Left forelimb (tissue), 1 donor: Measurements from ENCODE around the gene NRSN1.
"Not testable (repeated sequence)": the region's sequence is repeated elsewhere in the genome, so short reads cannot be mapped to it uniquely, and the experiment has no call there.

Experiments
- DNase-seq: peaks from one replicate; pipeline ENCODE4 v3.0.0-alpha.2; 2018; ENCODE audit warnings: low spot score

Gene NRSN1

DNA sequence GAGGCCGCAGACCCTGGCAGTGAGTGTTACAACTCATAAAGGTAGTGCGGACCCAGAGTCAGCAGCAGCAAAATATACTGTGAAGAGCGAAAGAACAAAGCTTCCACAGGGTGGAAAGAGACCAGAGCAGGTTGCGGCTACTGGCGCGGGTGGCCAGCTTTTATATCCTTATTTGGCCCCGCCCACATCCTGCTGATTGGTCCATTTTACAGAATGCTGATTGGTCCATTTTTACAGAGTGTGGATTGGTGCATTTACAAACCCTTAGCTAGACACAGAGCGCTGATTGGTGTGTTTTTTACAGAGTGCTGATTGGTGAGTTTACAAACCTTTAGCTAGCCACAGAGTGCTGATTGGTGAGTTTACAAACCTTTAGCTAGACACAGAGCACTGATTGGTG, 16.7 kb downstream of the NRSN1 start:
- not testable (repeated sequence) for DNase-seq

GRCh38 chr6:24145690-24146131, 19.7 kb downstream of the NRSN1 start:
- no peak for DNase-seq

- no peak for DNase-seq
Observed at GRCh38 chr6:24146871-24147270, 20.9 kb downstream of the NRSN1 start.

- no peak for DNase-seq
Observed at GRCh38 chr6:24147511-24148153, 21.6 kb downstream of the NRSN1 start.

- DNase-seq: no peak
Observed at GRCh38 chr6:24148154-24148570, 22.1 kb downstream of the NRSN1 start.

DNA sequence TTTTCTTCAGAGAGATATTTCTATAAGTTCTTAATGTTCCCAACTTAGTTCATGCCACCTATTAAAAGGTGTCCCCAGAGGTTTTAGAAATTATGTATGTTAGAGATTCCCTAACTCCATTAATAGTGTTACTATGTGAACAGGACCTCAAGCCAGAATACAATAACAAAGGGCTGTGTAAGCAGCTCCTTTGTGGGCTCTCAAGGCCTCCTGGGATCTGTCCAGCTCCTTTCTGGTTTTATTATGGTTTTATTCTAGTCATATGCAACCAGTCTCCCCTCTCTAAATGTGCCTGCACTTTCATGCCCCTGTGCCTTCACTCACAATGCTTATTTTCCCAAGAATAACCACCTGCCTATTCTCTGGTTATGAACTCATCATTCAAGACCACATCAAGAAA, 22.7 kb downstream of the NRSN1 start:
- no peak for DNase-seq

GRCh38 chr6:24149296-24149695, 23.3 kb downstream of the NRSN1 start:
- no peak for DNase-seq

DNA sequence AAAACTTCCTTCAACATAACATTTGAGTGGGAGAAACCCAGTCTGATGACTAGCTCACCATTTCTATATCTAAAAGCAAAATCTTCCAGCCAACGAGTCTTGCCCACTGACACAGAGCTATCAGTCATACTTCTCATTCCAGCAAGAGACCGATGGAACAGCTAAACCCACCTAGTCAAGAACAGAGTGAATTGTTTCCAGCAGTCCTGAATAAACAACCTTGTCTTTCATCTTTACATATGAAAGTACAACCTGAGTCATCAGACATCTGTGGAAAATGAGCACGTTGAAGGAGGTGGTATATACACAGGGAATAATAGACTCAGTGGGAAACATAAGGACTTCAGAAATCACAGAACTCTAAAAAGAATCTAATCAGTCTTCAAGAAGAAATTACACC, 23.8 kb downstream of the NRSN1 start:
- no peak for DNase-seq

DNA sequence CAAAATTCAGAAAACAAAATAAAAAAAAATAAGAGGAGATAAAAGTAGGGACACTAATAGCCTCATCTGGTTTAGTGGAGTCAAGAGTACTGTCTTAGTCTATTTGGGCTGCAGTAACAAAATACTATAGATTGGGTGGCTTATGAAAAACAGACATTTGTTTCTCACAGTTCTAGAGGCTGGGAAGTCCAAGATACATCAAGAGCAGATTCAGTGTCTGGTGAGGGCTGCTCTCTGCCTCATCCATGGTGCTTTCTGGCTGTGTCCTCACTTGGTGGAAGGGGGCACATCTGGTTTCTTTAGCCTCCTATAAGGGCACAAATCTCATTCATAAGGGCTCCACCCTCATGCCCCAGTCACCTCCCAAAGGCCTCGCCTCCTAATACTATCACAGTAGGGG, 26.0 kb downstream of the NRSN1 start:
- DNase-seq: no peak

DNA sequence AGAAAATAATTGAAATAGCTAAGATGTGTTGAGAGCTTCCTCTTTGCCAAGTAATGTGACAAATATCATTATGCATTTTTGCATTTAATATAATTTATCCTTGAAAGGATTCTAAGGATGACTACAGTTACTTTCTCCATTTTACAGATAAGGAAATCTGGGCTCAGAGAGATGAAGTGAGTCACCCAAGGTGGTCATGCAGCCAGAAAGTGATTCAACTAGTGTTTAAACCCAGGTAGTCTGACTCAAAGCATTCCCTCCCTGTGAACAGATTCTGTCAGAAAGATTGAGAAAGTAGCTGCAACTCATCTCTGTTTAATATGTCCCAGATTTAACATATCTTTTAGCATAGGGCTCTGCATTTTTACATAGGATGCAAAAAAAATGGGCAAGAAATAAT, 28.1 kb downstream of the NRSN1 start:
- DNase-seq: no peak

GRCh38 chr6:24157886-24158285, 31.9 kb downstream of the NRSN1 start:
- DNase-seq: no peak

GRCh38 chr6:24183584-24183983, 57.6 kb downstream of the NRSN1 start:
- DNase-seq: no peak

DNA sequence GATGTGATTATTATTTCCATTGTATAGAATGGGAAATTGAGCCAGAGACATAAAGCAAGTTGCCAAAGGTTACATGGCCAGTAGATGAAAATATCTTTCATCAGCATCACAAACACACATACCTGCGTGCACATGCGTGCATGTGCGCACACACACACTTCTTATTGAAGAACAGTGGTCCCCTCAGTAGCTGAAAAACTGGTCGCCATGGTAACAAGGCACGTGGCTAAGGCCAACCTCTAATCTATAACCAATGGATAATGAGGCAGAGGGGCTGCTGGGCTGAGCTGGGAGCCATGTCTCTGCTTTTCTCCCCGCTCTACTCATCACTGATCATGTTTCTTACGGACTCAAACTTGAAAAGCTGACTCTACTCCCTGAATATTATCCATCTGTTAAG, 60.3 kb downstream of the NRSN1 start:
- no peak for DNase-seq

DNA sequence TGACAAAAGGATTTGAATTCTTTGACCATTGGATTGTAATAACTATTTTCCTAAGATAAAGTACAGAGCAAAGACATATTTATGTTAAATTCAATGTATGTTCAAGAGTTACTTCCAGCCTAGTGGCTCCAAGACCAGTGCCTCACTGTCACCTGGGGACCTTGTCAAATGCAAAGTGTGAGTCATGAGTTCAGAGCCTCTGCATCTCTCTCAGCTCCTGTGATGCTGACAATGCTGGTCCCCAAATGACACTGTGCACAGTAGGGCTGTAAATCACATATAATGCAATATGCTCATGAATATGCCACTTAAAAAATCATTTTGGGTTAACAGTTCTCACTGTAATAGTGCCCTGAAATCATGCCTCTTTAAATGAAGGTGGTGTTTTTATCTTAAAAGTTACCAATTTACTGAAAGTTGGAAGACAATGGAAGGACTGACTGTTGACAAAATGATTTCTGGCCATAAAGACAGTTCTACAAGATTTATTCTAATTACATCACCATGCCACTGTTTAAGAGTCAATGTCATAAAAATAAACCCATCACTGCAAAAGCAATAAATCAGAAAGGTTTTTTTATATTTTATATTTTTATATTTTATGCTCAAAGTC, 62.1 kb downstream of the NRSN1 start:
- DNase-seq: no peak

DNA sequence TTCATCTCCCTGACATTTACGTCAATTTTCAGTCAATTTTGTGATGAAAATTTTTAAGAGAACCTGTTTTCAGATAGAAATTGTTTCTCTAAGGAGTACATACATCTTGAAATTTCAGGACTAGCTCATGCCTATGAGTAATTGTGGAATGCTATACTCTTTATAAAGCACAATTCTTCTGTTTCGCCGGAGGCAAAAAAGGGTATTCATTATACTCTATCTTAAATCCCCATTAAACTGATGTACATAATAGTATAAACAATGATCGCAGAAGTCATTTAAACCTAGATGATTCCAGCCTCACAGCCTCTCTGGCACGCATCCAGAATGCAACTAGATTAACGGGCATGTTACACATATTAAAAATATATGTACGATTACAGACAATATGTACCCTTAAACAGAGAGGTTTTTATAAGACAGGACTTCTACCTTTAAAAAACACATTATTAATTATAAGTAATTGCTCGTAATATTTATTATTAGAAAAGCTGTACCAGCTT, 62.6 kb downstream of the NRSN1 start:
- DNase-seq: no peak

DNA sequence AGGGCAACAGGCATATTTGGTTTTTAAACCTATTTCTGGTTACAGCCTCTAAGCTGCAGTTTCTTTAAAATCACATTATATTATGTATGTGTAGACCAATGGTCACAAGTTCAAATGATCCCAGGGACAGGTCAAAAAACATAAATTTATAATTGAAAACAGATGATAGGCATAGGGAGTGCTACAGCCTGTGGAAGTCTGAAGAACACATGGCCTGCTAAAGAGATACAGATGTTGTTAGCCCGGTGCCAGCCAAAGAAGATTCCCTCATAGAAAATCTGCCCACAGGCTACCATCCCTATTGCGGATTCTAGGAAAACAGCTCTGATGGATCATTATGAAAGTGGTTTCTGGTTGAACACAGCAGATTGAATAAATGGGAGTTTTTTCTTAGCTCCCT, 65.3 kb downstream of the NRSN1 start:
- no peak for DNase-seq

DNA sequence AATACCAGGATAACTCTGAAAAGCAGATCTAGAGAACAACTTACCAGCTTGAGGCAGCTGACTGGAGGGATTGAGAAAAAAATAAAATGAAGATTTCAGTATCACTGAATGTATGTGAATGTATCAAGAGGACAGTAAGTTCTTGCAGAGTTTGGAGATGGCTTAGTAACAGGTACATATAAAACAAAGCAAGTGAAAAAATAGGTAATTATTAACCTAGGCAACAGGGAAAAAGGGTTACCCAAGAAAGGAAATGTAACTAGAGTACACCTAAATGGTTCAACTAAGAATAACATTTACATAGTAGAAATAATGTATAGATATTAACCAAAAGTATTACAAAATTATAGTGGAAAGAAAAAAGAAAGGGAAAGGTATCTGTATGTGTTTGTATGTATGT, 67.3 kb downstream of the NRSN1 start:
- DNase-seq: no peak

DNA sequence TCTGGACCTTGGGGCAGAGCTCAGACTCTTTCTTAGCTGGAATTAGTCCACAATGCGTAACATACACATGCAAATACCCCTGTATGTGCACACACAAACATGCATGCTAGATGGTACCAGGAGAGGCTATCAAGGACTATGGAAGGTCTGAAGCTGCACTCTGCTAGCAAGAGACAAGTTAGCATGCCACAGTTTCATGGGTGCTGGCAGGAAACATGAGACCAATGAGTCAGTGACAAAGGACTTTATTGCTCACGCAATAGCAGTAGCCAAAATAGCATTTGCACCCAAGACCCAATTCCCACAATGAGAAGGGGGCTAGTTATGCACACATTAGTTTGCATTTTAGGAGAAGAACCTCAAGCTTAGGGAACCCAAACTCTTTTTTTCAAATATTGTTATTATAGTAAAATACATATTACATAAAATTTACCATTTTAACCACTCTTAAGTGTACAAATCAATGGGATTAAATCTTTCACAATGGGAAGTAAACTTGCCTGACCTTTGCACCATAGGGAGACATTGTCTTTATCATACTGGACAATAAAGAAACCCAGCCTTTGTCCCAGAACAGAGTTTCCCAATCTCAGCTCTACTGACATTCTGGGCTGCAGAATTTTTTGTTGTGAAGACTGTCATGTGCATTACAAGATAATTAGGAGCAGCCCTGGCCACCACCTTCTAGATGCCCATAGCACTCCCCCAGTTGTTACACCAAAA, 69.1 kb downstream of the NRSN1 start:
- DNase-seq: no peak

DNA sequence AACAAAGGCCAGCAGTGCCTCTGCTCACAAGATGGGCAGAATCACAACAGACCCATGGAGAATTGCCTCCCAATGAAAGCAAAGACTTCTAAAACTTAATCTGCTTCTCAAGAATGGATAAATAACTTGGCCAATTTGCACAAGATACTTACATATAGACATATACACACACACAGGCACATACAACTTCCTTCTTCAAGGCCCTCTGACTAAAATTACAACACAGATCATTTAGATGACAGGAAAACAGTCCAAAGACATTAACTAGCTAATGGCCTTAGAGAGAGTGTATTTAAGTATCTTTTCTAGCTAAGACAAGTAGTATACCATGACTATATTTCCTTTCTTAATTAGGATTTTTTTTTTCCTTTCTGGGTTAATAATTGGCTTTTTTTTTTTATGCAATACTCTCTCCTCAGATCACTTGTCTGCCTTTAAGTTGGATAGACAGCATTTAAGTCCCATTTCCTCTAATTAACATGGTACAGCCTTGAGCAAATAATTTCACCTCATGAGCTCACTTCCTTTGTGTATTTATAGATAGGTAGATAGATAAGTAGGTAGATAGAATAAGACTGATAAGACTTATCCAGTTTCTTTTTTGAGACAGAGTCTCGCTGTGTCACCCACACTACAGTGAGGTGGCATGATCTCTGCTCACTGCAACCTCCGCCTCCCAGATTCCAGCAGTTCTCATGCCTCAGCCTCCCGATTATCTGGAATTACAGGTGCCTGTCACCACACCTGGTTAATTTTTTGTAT, 70.0 kb downstream of the NRSN1 start:
- no peak for DNase-seq
